Kidney epithelial cell (primary cell): ENCODE results near the gene LRFN2. TPM values are rescaled to one million over a fixed set of nuclear protein-coding genes. Genes with fewer than 3 reads are reported as not detected.

Experiments used
- DNase-seq: peaks from one replicate; pipeline ENCODE4 v3.0.0-alpha.2; 2010; ENCODE audit warnings: low read depth
- H3K27me3 ChIP-seq: 2 replicates; pipeline ENCODE4 v1.6.0; 2011; ENCODE audit warnings: low read length; ENCODE audit not compliant: control insufficient read depth, insufficient read depth
- H3K36me3 ChIP-seq: 2 replicates; pipeline ENCODE4 v1.5.1; 2011; ENCODE audit warnings: low read length; ENCODE audit not compliant: control insufficient read depth, insufficient read depth
- H3K4me3 ChIP-seq: 2 replicates; pipeline ENCODE4 v1.5.1; 2011; ENCODE audit warnings: low read depth, mild to moderate bottlenecking, control low read depth, low read length
- CTCF ChIP-seq: IDR thresholded peaks from 2 replicates; pipeline ENCODE4 v1.5.1; 2011; ENCODE audit warnings: mild to moderate bottlenecking, moderate library complexity, low read length, control low read depth, inconsistent platforms; ENCODE audit not compliant: insufficient read depth, poor library complexity, severe bottlenecking
- total RNA-seq: library from RNA; depleted of rRNA; stranded (reverse); fragments of >200 nt; gene quantifications from 2 replicates; pipeline ENCODE4 v1.2.3, GENCODE V29; 2015

The LRFN2 gene
- total RNA-seq, 1 donor from 2014 or later: not detected

- Histone ChIP-seq H3K27me3 (no peaks in the 10 kb centered on the region), H3K36me3 (no peaks in the 10 kb centered on the region), H3K4me3 (no peak overlapping the region)
- no peak for TF ChIP-seq CTCF
- DNase-seq: no peak
These were observed 97.4 kb downstream of the LRFN2 start for GRCh38 chr6:40489798-40490197.

- Histone ChIP-seq H3K4me3 (no peak overlapping the region), H3K27me3 (no peaks in the 10 kb centered on the region), H3K36me3 (no peaks in the 10 kb centered on the region)
- no peak for TF ChIP-seq CTCF
- DNase-seq: no peak
These were observed 100.6 kb downstream of the LRFN2 start for GRCh38 chr6:40486576-40486975.

- Histone ChIP-seq H3K4me3 (no peak overlapping the region), H3K27me3 (no peaks in the 10 kb centered on the region), H3K36me3 (no peaks in the 10 kb centered on the region)
- no peak for DNase-seq
- no peak for TF ChIP-seq CTCF
These were observed 101.4 kb downstream of the LRFN2 start for GRCh38 chr6:40485795-40486194.

- H3K27me3 ChIP-seq: no peaks in the 10 kb centered on the region
- H3K4me3 ChIP-seq: no peak overlapping the region
- TF ChIP-seq CTCF: no peak
- H3K36me3 ChIP-seq: no peaks in the 10 kb centered on the region
- DNase-seq: no peak
These were observed 101.9 kb downstream of the LRFN2 start for GRCh38 chr6:40485300-40485699.

GRCh38 chr6:40484066-40484465 lies 103.1 kb downstream of the LRFN2 start:
- no peak for TF ChIP-seq CTCF
- no peaks in the 10 kb centered on the region for H3K36me3 ChIP-seq
- H3K27me3 ChIP-seq: no peaks in the 10 kb centered on the region
- no peak overlapping the region for H3K4me3 ChIP-seq
- no peak for DNase-seq

- TF ChIP-seq CTCF: no peak
- no peaks in the 10 kb centered on the region for H3K36me3 ChIP-seq
- no peak overlapping the region for H3K4me3 ChIP-seq
- no peak for DNase-seq
- H3K27me3 ChIP-seq: no peaks in the 10 kb centered on the region
These were observed 104.6 kb downstream of the LRFN2 start for GRCh38 chr6:40482532-40482931.
